Dedifferentiated amniotic fluid mesenchymal stem cell (primary cell): Measurements from ENCODE around the gene SYNJ2.

Source experiments
- DNase-seq: peaks from one replicate; pipeline ENCODE4 v3.0.0-alpha.2; 2016; ENCODE audit errors: extremely low spot score

SYNJ2 gene

GRCh38 chr6:158040804-158041347, 59.2 kb downstream of the SYNJ2 start:
- no peak for DNase-seq

- DNase-seq, result no peak
Measured at GRCh38 chr6:158041370-158041769, 59.7 kb downstream of the SYNJ2 start.

GRCh38 chr6:158041788-158042187, 60.1 kb downstream of the SYNJ2 start:
- no peak for DNase-seq

- peak; percentile 38 for DNase-seq
Measured at GRCh38 chr6:158042245-158042798, 60.7 kb downstream of the SYNJ2 start.

DNA sequence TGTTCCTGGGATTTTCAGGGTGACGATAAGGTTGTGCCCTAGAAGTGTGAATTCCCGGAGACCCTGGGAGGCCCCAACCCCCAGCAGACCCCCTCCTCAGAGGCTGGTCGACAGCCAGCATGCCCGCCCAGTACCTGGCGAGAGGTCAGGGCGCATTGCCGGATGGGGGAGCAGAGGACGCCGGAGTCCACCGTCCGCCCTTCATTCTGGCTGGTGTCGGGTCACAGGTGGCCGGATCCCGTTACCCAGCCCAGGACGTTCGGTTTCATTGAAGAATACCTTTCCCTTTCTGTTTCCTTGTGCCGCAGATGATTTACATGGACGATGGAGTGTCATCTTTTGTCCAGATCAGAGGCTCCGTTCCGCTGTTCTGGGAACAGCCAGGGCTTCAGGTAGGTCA, 61.3 kb downstream of the SYNJ2 start:
- no peak for DNase-seq

DNA sequence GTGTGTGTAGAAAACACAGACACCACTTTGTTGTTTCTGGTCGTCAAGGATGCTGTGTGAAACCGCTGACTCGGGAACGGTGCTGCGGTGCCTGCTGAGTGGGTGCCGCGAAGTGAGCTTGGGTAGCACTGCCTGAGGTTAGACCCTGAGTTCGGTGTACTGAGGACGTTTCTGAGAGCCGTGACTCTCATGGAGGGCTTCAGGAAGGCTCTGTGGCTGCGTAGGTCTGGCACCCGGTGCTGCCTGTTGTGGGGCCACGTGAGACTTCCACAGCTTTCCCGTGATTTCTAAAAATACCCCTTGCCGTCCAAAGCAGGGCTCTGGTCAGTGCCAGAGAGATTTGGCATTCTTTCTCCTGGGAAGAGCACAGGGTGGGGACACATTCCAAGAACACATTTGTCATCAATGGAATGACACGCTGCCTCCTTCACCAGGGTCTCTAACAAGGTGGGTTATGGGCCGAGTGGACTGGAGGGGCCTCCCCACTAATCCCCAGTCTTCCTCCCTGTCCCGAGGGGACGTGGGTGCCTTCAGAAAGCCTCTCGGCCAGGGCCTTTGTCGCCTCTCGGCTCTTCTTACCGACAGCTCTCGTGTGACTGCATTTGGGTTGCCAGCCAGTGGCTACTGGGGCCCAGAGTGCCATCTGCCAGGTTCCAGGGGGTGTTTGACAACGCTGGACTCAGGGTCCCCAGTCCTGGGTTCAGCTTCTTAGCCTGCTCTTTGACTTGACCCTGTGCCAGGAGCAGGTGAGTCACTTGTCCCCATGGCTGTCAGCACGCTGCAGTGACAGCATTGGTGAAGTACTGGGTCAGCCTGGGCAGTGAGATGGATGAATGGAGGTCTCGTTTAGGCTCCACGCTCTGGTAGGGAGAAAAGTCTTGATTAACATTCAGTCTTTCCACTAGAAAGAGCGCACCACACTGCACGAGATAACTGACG, 62.2 kb downstream of the SYNJ2 start:
- no peak for DNase-seq

- DNase-seq, result no peak
Measured at GRCh38 chr6:158044525-158044888, 62.8 kb downstream of the SYNJ2 start.

DNA sequence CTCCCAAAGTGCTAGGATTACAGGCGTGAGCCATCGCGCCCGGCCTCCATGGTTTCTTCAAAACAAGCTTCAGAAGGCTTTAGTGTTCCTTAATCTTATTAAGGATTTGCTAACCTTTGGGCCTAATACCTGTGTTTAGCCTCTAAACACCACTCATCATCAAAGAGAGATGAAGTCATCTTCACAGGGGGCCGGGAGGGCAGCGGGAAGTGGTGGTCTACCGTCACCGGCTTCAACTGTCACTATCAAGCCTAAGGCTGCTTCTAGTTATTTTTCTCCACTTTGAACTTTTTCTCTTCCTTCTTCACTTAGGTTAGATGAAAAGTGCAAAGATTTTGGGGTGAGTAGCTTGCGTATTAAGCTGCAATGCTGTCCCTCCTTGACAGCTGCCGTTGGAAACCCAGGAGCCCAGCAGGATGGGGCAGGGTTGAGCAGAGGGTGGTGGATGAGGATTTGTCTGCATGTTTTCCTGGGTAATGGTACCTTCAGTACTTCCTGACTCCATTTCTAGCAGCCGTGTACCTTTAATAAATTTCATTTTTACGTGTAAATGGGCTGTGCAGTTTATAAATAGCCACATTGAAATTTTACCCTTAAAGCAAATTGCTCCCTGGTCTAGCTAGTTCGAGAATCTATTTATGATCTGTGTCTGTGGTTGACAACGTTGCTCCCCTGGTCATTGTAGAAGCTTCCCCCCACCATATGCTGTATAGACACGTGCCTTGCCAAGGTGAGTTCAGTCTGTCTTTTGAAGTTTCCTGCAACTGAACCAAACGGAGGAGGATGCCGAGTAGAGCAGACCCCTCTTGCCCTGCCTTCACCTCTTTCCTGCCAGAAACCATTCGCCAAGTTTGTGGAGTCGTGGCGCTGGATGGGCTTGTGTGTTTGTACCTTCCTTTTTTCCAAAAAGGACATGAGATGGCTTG, 64.8 kb downstream of the SYNJ2 start:
- no peak for DNase-seq

DNA sequence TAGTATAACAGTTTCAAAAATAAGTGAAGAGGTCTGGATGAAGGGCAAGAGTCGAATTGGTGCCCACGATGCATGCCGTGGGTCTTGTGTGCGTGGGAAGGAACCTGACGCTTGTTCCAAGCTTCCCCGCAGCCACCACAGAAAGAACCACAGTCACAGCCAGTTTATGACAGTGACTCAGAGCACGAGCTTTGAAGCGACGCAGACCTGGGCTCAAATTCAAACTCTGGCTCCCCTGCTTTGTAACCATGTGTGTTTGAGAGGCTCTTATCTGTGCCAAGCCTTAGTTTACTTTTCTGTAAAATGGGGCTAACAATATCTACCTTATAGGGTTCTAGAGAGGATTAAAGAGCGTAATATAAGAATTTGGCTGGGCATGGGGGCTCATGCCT, 65.5 kb downstream of the SYNJ2 start:
- DNase-seq, result no peak

DNA sequence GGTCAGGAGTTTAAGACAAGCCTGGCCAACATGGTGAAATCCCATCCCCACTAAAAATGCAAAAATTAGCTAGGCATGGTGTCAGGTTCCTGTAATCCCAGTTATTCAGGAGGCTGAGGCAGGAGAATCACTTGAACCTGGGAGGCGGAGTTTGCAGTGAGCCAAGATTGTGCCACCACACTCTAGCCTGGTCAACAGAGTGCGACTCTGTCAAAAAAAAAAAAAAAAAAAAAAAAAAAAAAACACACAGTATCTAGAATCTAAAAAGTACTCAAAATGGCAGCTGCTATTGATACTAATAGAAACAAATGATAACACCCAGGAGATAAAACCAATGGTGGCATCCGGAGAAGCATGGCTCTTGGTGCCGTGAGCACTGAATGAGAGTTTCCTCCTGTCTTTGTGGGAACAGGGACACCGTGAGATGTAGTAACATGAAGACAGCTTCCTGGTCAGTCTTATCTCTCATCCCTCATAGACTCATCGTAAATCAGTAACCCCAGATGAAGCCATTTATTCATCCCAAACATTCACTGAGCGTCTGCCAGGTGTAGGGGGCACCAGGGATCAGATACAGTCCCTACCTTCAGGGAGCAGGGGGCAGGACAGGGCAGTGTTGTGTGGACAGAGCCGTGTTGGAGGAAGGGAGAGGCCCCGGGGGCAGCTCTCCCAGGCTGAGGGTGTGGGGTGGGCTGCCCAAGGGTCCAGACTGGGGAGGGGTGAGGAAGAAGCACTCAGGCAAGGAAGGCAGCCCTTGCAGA, 66.1 kb downstream of the SYNJ2 start:
- no peak for DNase-seq

- no peak for DNase-seq
Measured at GRCh38 chr6:158048589-158048988, 66.9 kb downstream of the SYNJ2 start.

DNA sequence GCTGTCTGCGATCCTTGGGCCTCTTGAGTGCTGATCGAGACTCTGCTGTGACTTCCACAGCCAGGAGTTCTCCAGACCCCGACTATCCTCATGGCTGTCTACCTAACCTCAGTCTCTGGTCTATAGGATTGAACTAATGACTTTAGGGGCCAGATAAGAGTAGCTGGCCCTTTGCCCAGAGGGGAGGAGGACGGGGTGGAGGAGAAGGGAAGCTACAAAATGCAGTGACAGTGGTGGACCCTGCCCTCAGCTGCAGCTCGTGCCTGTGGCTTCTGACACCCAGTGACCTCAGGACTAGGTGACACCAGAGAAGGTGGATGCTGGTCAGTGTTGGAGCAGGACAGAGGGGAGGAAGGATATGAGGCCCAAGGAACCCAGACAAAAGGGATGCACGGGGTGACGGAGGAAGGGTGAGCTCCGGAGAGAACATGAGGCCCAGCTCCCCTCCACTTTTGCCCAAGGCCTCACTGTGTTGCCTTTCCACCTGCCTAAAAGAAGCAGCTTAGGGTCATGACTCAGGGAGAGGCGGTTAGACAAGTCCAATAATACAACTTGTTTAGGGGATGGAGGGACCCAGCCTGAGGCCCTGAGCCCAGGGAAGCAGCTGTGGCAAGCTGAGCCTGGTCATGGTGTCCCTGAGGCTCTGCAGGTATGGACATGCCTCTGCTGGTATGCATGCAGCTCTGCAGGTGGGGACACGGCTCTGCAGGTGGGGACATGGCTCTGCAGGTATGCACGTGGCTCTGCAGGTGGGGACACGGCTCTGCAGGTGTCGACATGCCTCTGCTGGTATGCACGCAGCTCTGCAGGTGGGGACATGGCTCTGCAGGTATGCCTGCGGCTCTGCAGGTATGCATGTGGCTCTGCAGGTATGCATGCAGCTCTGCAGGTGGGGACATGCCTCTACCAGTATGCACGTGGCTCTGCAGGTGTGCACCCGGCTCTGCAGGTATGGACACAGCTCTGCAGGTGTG, 67.7 kb downstream of the SYNJ2 start:
- no peak for DNase-seq

GRCh38 chr6:158050107-158050735, 68.6 kb downstream of the SYNJ2 start:
- DNase-seq, result no peak

GRCh38 chr6:158050955-158051354, 69.3 kb downstream of the SYNJ2 start:
- DNase-seq, result no peak

GRCh38 chr6:158051968-158052367, 70.3 kb downstream of the SYNJ2 start:
- no peak for DNase-seq

GRCh38 chr6:158053377-158054313, 72.0 kb downstream of the SYNJ2 start:
- DNase-seq, result no peak

DNA sequence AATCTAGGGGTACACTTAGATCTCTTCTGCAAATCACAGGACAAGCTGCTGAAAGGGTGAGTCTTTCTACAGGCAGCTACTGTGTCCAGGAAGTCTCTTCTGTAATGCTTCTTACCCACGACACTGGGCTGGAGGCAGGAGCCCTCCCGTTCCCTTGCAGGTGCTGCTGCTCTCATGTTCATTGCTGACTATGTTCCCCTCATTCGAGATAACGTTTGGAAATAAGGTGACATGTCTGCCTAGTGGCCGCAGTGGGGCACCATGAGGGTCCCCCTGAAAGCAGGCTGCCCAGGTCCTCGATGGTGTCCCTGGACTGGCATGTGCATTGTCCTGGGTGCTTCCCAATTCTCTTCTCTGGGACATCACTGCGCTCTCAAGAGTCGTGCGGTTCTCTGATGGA, 74.7 kb downstream of the SYNJ2 start:
- DNase-seq, result no peak

- no peak for DNase-seq
Measured at GRCh38 chr6:158056804-158057203, 75.1 kb downstream of the SYNJ2 start.
